Measurements from ENCODE around the gene TM7SF2.

The TM7SF2 gene

GRCh38 chr11:65120831-65121230 is 9.2 kb downstream of the TM7SF2 start:
- Histone ChIP-seq H3K36me3 (replicated peaks; ENCODE audit: low read depth, low read length) (peaks cover 47% of the 10 kb centered on the region), H3K27ac (ENCODE audit: low read length) (peak overlapping the region; percentile 61), H2AFZ (ENCODE audit: low read depth, low read length) (no peak overlapping the region), H3K27me3 (ENCODE audit: low read depth, low read length) (no peaks in the 10 kb centered on the region), H3K9ac (ENCODE audit: low read length) (peak overlapping the region; percentile 93), H3K4me3 (ENCODE audit: low read length) (peak overlapping the region; percentile 95), H3K79me2 (ENCODE audit: low read length) (peaks cover 76% of the 10 kb centered on the region), H3K9me3 (ENCODE audit: insufficient read depth, low read length) (no peaks in the 10 kb centered on the region), H4K20me1 (ENCODE audit: insufficient read depth, low read length) (no peaks in the 10 kb centered on the region), H3K4me1 (ENCODE audit: low read length) (peaks cover 34% of the 10 kb centered on the region), H3K4me2 (ENCODE audit: low read length) (peak overlapping the region; percentile 91)
- no peak for TF ChIP-seq EZH2phosphoT487 (IDR thresholded peaks at IDR 0.05; ENCODE audit: low read depth)
- TF ChIP-seq CTCF (IDR thresholded peaks at IDR 0.05; ENCODE audit: low read depth, low read length) = no peak

- Histone ChIP-seq H3K4me1 (ENCODE audit: low read length) (peaks cover 28% of the 10 kb centered on the region), H4K20me1 (ENCODE audit: insufficient read depth, low read length) (no peaks in the 10 kb centered on the region), H2AFZ (ENCODE audit: low read depth, low read length) (no peak overlapping the region), H3K27me3 (ENCODE audit: low read depth, low read length) (no peaks in the 10 kb centered on the region), H3K36me3 (replicated peaks; ENCODE audit: low read depth, low read length) (peaks cover 43% of the 10 kb centered on the region), H3K27ac (ENCODE audit: low read length) (peak overlapping the region; percentile 61), H3K4me3 (ENCODE audit: low read length) (peak overlapping the region; percentile 95), H3K4me2 (ENCODE audit: low read length) (peak overlapping the region; percentile 91), H3K79me2 (ENCODE audit: low read length) (peaks cover 70% of the 10 kb centered on the region), H3K9me3 (ENCODE audit: insufficient read depth, low read length) (no peaks in the 10 kb centered on the region), H3K9ac (ENCODE audit: low read length) (peak overlapping the region; percentile 93)
- TF ChIP-seq EZH2phosphoT487 (IDR thresholded peaks at IDR 0.05; ENCODE audit: low read depth) (no peak), CTCF (IDR thresholded peaks at IDR 0.05; ENCODE audit: low read depth, low read length) (no peak)
These were observed 9.8 kb downstream of the TM7SF2 start for GRCh38 chr11:65121447-65121864.

- Histone ChIP-seq H3K27ac (ENCODE audit: low read length) (peak within 1 kb of the TSS; percentile 78), H3K9ac (ENCODE audit: low read length) (peak within 1 kb of the TSS; percentile 97), H2AFZ (ENCODE audit: low read depth, low read length) (peak within 1 kb of the TSS; percentile 52; the same call in 1 of the 2 replicates), H3K4me1 (ENCODE audit: low read length) (peaks cover 24% of the 10 kb centered on the region), H3K4me3 (ENCODE audit: low read length) (peak within 1 kb of the TSS; percentile 95), H4K20me1 (ENCODE audit: insufficient read depth, low read length) (no peaks in the 10 kb centered on the region), H3K36me3 (replicated peaks; ENCODE audit: low read depth, low read length) (peaks cover 47% of the 10 kb centered on the region), H3K79me2 (ENCODE audit: low read length) (peaks cover 63% of the 10 kb centered on the region), H3K27me3 (ENCODE audit: low read depth, low read length) (no peaks in the 10 kb centered on the region), H3K4me2 (ENCODE audit: low read length) (peak within 1 kb of the TSS; percentile 91), H3K9me3 (ENCODE audit: insufficient read depth, low read length) (no peaks in the 10 kb centered on the region)
- TF ChIP-seq CTCF (IDR thresholded peaks at IDR 0.05; ENCODE audit: low read depth, low read length) (no peak), EZH2phosphoT487 (IDR thresholded peaks at IDR 0.05; ENCODE audit: low read depth) (no peak)
These were observed 10.4 kb downstream of the TM7SF2 start, which contains the start of the genes FAU and MRPL49 for GRCh38 chr11:65121865-65122696. FAU (minus strand) TSS chr11:65122134; CDS start chr11:65121813, 321 bp downstream. MRPL49 (plus strand) TSS chr11:65122321; CDS start chr11:65122347, 26 bp downstream.

GRCh38 chr11:65124480-65125196 is 13.0 kb downstream of the TM7SF2 start:
- Histone ChIP-seq H3K9ac (ENCODE audit: low read length) (no peak overlapping the region), H3K9me3 (ENCODE audit: insufficient read depth, low read length) (no peaks in the 10 kb centered on the region), H3K79me2 (ENCODE audit: low read length) (peaks cover 55% of the 10 kb centered on the region), H3K4me1 (ENCODE audit: low read length) (peaks cover 22% of the 10 kb centered on the region), H4K20me1 (ENCODE audit: insufficient read depth, low read length) (no peaks in the 10 kb centered on the region), H3K4me3 (ENCODE audit: low read length) (no peak overlapping the region), H3K27ac (ENCODE audit: low read length) (no peak overlapping the region), H3K36me3 (replicated peaks; ENCODE audit: low read depth, low read length) (peaks cover 59% of the 10 kb centered on the region), H3K4me2 (ENCODE audit: low read length) (no peak overlapping the region), H2AFZ (ENCODE audit: low read depth, low read length) (no peak overlapping the region), H3K27me3 (ENCODE audit: low read depth, low read length) (no peaks in the 10 kb centered on the region)
- TF ChIP-seq CTCF (IDR thresholded peaks at IDR 0.05; ENCODE audit: low read depth, low read length) (no peak), EZH2phosphoT487 (IDR thresholded peaks at IDR 0.05; ENCODE audit: low read depth) (no peak)

Data from OCI-LY3 (cell line).